Measurements from ENCODE around the gene CSMD2. TPM values are rescaled to one million over a fixed set of nuclear protein-coding genes. Genes with fewer than 3 reads are reported as not detected.

CSMD2 gene
- total and polyA plus RNA-seq, 2 donors (not counting 1 experiment from before 2014, with no cell fraction given) = 2.2 to 7.6 TPM

DNA sequence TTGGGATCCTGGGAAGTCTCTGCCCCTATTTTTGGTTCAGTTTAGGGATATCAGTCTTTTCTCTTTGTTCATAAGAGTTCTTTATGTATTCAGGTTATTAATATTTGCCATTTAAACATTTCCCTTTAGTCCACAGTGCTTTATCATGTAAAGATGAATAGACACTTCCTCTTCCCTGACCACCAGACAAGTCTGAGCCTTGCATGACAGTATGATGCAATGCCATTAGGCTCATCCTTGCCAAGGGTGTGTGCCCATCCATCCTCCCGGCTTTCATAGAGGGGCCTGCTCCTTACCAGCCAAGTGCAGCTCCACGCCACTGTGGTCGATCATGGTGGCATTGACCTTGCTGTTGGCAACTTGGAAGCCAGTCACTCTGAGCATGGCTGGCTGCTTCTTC is 640.4 kb downstream of the CSMD2 start:
- Histone ChIP-seq H3K27me3 (ENCODE audit: control insufficient read depth, insufficient read depth, low read length) (no peaks in the 10 kb centered on the region), H3K9me3 (ENCODE audit: control insufficient read depth, insufficient read depth, low read depth, low read length) (no peaks in the 10 kb centered on the region), H3K4me3 (replicated peaks in 1 of 4; ENCODE audit: control extremely low read depth in 1 of 4, insufficient read depth in 1 of 4, low read depth in 3 of 4, low read length in 4 of 4) (no peak overlapping the region), H2AFZ (ENCODE audit: low read length) (no peak overlapping the region), H3K79me2 (ENCODE audit: control insufficient read depth, insufficient read depth, low read length) (no peaks in the 10 kb centered on the region), H3K27ac (ENCODE audit: insufficient read depth, low read length) (no peak overlapping the region), H3K9ac (ENCODE audit: insufficient read depth, low read length) (no peak overlapping the region), H3K4me1 (ENCODE audit: control insufficient read depth, extremely low read depth, insufficient read depth, low read length) (no peaks in the 10 kb centered on the region), H3K4me2 (ENCODE audit: extremely low read depth, insufficient read depth, low read length) (no peak overlapping the region), H3K36me3 (ENCODE audit: control insufficient read depth, insufficient read depth, low read length) (no peaks in the 10 kb centered on the region), H4K20me1 (ENCODE audit: control insufficient read depth, extremely low read depth, insufficient read depth, low read length) (no peaks in the 10 kb centered on the region)
- TF ChIP-seq, protein P1, sequence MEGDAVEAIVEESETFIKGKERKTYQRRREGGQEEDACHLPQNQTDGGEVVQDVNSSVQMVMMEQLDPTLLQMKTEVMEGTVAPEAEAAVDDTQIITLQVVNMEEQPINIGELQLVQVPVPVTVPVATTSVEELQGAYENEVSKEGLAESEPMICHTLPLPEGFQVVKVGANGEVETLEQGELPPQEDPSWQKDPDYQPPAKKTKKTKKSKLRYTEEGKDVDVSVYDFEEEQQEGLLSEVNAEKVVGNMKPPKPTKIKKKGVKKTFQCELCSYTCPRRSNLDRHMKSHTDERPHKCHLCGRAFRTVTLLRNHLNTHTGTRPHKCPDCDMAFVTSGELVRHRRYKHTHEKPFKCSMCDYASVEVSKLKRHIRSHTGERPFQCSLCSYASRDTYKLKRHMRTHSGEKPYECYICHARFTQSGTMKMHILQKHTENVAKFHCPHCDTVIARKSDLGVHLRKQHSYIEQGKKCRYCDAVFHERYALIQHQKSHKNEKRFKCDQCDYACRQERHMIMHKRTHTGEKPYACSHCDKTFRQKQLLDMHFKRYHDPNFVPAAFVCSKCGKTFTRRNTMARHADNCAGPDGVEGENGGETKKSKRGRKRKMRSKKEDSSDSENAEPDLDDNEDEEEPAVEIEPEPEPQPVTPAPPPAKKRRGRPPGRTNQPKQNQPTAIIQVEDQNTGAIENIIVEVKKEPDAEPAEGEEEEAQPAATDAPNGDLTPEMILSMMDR (conservative IDR thresholded peaks at IDR 0.05 in 1 of 2, IDR thresholded peaks at IDR 0.05 in 1 of 2; ENCODE audit: low read depth in 1 of 2, low read length in 2 of 2) = no peak
- no peak for TF ChIP-seq EZH2 (IDR thresholded peaks at IDR 0.05; ENCODE audit: low read length, missing control alignments)
- no peak for DNase-seq (ENCODE audit: low read depth in 2 of 2)

DNA sequence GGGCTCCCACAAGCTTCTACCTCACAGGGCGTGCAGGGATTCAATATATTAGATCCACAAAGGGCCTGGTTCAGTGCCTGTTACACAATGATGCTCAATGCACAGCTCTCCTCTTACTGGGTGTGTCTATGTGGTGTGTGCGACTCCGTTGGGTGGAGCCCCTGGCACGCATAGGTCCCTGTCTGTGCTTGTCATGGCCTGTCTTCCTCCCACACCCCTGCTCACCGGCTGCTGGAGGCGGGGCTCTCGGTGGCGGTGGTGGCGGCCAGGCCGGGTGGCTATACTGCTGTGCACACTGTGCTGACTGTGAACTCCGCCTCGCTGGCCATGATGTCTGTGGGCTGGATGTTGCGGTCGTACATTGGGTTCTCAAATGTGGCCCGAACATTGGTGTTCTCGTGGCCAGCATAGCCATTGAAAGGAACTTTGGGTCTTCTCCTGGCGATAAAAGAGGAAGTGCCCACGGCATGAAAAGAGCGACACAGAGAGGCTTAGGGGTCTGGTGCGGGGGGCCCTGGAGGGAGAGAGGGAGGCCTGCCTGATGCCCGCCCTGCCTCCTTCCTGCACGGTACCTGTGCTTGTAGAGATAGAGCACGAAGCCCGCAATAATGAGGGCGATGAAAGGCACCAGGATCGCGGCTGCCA is 645.7 kb downstream of the CSMD2 start:
- H3K4me2 ChIP-seq (ENCODE audit: extremely low read depth, insufficient read depth, low read length) = no peak overlapping the region
- no peaks in the 10 kb centered on the region for H4K20me1 ChIP-seq (ENCODE audit: control insufficient read depth, extremely low read depth, insufficient read depth, low read length)
- H3K36me3 ChIP-seq (ENCODE audit: control insufficient read depth, insufficient read depth, low read length) = no peaks in the 10 kb centered on the region
- H3K27me3 ChIP-seq (ENCODE audit: control insufficient read depth, insufficient read depth, low read length) = no peaks in the 10 kb centered on the region
- H3K79me2 ChIP-seq (ENCODE audit: control insufficient read depth, insufficient read depth, low read length) = no peaks in the 10 kb centered on the region
- peaks cover 3% of the 10 kb centered on the region for H3K4me1 ChIP-seq (ENCODE audit: control insufficient read depth, extremely low read depth, insufficient read depth, low read length)
- no peak overlapping the region for H2AFZ ChIP-seq (ENCODE audit: low read length)
- no peak overlapping the region for H3K9ac ChIP-seq (ENCODE audit: insufficient read depth, low read length)
- no peak for DNase-seq (ENCODE audit: low read depth in 2 of 2)
- no peak overlapping the region for H3K4me3 ChIP-seq (replicated peaks in 1 of 4; ENCODE audit: control extremely low read depth in 1 of 4, insufficient read depth in 1 of 4, low read depth in 3 of 4, low read length in 4 of 4)
- H3K27ac ChIP-seq (ENCODE audit: insufficient read depth, low read length) = no peak overlapping the region
- TF ChIP-seq EZH2 (IDR thresholded peaks at IDR 0.05; ENCODE audit: low read length, missing control alignments) = no peak
- TF ChIP-seq, protein P1 (conservative IDR thresholded peaks at IDR 0.05 in 1 of 2, IDR thresholded peaks at IDR 0.05 in 1 of 2; ENCODE audit: low read depth in 1 of 2, low read length in 2 of 2) = no peak
- no peaks in the 10 kb centered on the region for H3K9me3 ChIP-seq (ENCODE audit: control insufficient read depth, insufficient read depth, low read depth, low read length)

DNA sequence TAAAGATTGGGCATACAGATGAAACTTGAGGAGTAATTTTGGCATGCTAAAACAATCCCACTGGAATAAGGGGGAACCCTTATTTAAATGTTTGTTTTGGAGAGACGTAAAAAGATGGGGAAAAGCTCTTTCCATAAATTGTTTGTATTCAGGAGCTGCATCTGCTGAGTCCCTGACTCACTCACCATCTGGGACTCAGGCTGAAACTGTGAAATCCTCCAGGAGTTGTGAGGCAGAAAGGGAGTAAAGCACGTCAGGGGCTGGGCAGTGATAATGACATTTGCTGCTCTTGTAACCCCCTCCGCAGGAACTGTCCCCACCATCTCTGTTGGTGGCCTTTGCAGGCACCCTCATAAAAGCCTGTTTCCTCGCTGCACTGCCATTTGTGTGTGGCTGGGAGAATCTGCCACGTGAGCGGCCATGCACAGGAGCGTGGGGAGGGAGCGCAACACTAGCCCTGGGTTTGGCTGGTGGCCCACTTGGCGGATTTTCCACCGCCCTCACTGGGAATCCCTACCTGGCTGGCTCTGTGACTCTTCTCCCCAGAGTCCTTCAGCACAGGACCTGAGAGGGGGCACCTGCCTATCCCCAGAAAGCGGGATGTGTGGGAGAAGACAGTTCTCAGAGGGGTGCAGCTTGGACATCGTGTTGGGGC is 647.3 kb downstream of the CSMD2 start:
- no peaks in the 10 kb centered on the region for H3K9me3 ChIP-seq (ENCODE audit: control insufficient read depth, insufficient read depth, low read depth, low read length)
- H4K20me1 ChIP-seq (ENCODE audit: control insufficient read depth, extremely low read depth, insufficient read depth, low read length) = no peaks in the 10 kb centered on the region
- H3K27ac ChIP-seq (ENCODE audit: insufficient read depth, low read length) = no peak overlapping the region
- no peaks in the 10 kb centered on the region for H3K27me3 ChIP-seq (ENCODE audit: control insufficient read depth, insufficient read depth, low read length)
- H3K4me1 ChIP-seq (ENCODE audit: control insufficient read depth, extremely low read depth, insufficient read depth, low read length) = peaks cover 3% of the 10 kb centered on the region
- H3K4me2 ChIP-seq (ENCODE audit: extremely low read depth, insufficient read depth, low read length) = peak overlapping the region; percentile 59
- TF ChIP-seq, protein P1 (conservative IDR thresholded peaks at IDR 0.05 in 1 of 2, IDR thresholded peaks at IDR 0.05 in 1 of 2; ENCODE audit: low read depth in 1 of 2, low read length in 2 of 2) = no peak
- TF ChIP-seq EZH2 (IDR thresholded peaks at IDR 0.05; ENCODE audit: low read length, missing control alignments) = no peak
- H3K9ac ChIP-seq (ENCODE audit: insufficient read depth, low read length) = no peak overlapping the region
- DNase-seq (ENCODE audit: low read depth in 2 of 2) = peak; percentile 7 to 55
- H3K79me2 ChIP-seq (ENCODE audit: control insufficient read depth, insufficient read depth, low read length) = no peaks in the 10 kb centered on the region
- H3K4me3 ChIP-seq (replicated peaks in 1 of 4; ENCODE audit: control extremely low read depth in 1 of 4, insufficient read depth in 1 of 4, low read depth in 3 of 4, low read length in 4 of 4) = no peak overlapping the region
- no peaks in the 10 kb centered on the region for H3K36me3 ChIP-seq (ENCODE audit: control insufficient read depth, insufficient read depth, low read length)
- H2AFZ ChIP-seq (ENCODE audit: low read length) = no peak overlapping the region
